Stimulated activated CD8-positive, alpha-beta memory T cell treated with anti-CD3 and anti-CD28 coated beads, Interleukin-4, amount 100 ng/mL, for 48 hours (primary cell): ENCODE data around the gene CKLF.
"Not testable (repeated sequence)": the region's sequence is repeated elsewhere in the genome, so short reads cannot be mapped to it uniquely, and the experiment has no call there.

Experiments
- DNase-seq: peaks from one replicate; pipeline ENCODE4 v3.0.0-alpha.2; 2020

Gene CKLF

DNA sequence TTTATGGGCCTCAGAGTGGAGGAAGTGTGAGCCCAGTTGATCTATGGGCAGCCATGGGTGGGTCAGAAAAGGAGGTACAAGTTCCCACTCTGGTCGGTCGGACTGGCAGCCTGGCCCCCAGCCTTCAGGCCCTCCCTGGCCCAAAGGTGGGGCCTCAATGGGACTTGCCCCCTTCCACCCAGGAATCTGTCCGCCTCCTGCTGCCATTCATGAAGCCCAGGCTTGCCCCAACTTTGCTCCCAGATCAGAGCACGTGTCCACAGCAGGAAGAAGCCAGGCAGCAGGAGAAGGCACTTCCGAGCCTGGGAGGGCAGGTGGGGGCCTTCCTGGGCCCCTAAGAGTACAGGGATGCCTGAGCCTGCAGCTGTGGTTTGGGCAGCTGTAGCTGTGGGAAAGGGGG is 49.1 kb downstream of the CKLF start:
- no peak for DNase-seq

- DNase-seq: peak; percentile 75
These were observed 51.4 kb downstream of the CKLF start for GRCh38 chr16:66603537-66604375.

DNA sequence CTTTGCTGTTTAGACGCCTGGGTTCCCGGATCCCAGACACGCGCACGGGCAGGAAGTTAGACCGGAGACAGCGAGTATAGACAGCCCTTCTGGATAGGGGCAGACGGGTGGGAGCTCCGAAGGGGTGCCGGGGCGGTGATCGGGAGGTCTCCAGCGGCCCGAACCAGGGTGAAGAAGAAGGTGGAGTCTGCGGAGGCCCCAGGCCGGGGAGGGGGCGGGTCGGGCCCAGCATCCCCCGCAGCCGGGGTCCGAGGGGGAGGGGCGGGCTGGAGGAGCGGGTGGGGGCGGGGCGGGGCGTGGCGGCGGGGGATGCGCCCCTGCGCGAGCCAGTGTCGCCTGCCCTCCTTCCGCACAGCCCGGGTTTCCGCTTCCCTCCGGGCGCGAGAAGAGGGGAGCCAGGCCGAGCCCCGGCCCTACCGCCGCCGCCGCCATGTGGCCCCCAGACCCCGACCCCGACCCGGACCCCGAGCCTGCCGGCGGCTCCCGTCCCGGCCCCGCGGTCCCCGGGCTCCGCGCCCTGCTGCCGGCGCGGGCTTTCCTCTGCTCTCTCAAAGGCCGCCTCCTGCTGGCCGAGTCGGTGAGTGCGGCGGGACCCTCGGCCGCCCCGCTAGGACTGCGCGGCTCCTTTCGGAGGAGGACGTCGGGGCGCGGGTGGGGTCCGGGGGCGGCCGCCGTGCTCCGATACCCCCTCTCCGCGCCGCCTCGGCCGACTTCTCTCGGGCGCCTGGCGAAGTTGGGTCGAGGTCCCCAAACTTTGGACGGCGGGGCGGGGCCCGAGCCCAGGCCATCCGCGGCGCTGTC is 52.2 kb downstream of the CKLF start, which contains the start of gene CMTM3:
Gene CMTM3, plus strand, starts transcription at position 329 of the 801 bp plus-strand sequence. Its CDS starts 102 bp downstream, at position 431.
- peak; percentile 83 for DNase-seq

- peak; percentile 53 for DNase-seq
These were observed 53.0 kb downstream of the CKLF start for GRCh38 chr16:66605177-66605978.

GRCh38 chr16:66605979-66606751 is 53.8 kb downstream of the CKLF start:
- no peak for DNase-seq

- peak; percentile 93 for DNase-seq
These were observed 56.1 kb downstream of the CKLF start for GRCh38 chr16:66608241-66609138.

- DNase-seq: no peak
These were observed 56.7 kb downstream of the CKLF start for GRCh38 chr16:66609139-66609510.

DNA sequence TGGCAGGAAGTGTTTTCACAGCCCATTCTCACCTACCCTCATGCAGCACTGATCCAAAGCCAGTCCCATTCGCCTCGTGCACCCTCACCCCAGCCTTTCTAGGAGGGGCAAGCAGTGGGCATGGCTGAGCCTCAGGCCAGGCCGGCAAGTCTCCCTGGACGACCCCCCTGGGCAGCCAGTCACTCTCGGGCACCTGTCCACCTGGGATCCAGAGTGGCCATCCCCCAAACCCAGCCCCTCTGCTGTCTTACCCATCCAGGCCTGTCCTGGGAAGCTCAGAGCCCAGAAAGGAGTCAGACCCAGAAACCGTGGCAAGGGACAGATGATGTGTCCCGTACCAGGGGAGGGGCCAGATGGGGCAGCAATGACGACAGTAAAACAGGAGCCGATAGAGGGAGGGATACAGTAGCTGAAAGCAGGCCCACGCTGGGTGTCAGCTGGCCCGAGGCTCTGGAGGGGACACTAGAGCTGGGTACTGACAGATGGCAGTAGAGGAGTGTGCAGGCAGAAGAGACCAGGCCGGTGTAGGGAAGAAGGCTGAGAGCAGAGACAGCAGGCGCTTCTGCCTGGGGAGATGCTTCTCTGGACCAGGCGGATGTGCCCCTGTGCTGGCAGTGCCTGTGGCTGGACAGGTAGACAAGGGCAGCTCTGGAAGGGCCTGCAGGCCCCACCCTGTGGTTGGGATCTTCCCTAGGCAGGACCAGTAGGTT is 57.9 kb downstream of the CKLF start:
- DNase-seq: no peak

DNA sequence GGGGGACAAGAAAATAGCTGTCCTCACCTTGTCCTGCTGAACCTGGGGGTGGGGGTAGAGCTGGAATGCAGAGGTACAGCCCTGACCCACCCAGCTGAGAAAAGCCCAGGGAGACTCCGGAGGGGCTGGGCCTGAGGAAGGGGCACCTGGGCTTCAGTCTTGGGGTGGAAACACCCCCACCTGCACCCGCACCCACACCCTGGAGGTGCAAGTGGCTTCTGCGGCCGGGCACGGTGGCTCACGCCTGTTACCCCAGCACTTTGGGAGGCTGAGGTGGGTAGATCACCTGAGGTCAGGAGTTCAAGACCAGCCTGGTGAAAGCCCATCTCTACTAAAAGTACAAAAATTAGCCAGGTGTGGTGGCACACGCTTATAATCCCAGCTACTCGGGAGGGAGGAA is 59.5 kb downstream of the CKLF start:
- not testable (repeated sequence) for DNase-seq

DNA sequence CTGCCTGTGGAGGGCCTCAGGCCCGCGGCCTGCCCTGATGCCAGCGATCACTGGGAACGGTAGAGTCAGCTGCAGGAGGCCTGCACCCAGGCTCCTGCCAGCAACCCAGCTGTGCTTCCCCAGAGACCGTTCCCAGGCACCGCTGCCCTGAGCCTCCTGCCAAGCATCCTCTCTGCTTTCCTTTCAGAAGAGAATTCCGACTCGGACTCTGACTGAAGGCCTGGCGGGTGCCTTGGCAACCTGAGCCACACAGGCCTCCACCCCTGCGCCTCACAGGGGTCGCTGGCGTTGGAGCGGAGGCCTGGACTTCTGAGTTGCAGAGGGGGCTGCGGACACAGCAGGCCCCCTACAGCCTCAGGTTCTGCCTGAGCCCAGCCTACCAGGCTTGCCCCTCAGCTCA is 60.0 kb downstream of the CKLF start:
- DNase-seq: no peak

- no peak for DNase-seq
These were observed 61.9 kb downstream of the CKLF start for GRCh38 chr16:66614161-66614802.
